Measurements from ENCODE around the gene LYRM7.

DNA sequence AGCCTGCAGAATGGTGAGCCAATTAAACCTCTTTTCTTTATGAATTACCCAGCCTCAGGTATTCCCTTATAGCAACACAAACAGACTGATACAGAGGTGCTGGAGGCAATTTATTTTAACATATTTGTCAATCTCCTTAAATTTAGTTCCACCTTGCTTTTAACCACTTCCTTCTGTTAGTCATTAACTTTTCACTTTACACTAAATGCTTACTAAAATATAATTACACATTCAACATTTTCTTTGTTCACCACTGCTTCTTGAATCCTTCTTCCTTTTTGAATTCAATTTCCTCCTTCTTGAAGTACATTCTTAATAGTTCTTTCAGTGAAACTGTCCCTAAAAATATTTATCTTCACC lies 39.4 kb downstream of the LYRM7 start:
- TF ChIP-seq, protein P1, sequence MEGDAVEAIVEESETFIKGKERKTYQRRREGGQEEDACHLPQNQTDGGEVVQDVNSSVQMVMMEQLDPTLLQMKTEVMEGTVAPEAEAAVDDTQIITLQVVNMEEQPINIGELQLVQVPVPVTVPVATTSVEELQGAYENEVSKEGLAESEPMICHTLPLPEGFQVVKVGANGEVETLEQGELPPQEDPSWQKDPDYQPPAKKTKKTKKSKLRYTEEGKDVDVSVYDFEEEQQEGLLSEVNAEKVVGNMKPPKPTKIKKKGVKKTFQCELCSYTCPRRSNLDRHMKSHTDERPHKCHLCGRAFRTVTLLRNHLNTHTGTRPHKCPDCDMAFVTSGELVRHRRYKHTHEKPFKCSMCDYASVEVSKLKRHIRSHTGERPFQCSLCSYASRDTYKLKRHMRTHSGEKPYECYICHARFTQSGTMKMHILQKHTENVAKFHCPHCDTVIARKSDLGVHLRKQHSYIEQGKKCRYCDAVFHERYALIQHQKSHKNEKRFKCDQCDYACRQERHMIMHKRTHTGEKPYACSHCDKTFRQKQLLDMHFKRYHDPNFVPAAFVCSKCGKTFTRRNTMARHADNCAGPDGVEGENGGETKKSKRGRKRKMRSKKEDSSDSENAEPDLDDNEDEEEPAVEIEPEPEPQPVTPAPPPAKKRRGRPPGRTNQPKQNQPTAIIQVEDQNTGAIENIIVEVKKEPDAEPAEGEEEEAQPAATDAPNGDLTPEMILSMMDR (conservative IDR thresholded peaks at IDR 0.05; ENCODE audit: low read depth, low read length): no peak
- TF ChIP-seq EZH2 (IDR thresholded peaks at IDR 0.05; ENCODE audit: borderline replicate concordance, low read depth, low read length, poor library complexity, severe bottlenecking): no peak

All from A673 (cell line).